Suprapubic skin (tissue), 4 donors: ENCODE measurements around the gene YPEL4. TPM values are rescaled to one million over a fixed set of nuclear protein-coding genes. Genes with fewer than 3 reads are reported as not detected.

ENCODE experiments used
- DNase-seq, 2 donors: peaks; one replicate each; pipeline ENCODE4 v3.0.0-alpha.2; 2019; ENCODE audit warnings: low spot score in 2 of 2
- H3K27ac ChIP-seq: fragments of 200-600 bp; sonication (generic); one replicate; pipeline ENCODE4 v1.5.1; 2019
- H3K27me3 ChIP-seq: fragments of 200-600 bp; sonication (generic); one replicate; pipeline ENCODE4 v1.5.1; 2019
- H3K36me3 ChIP-seq: fragments of 200-600 bp; sonication (generic); one replicate; pipeline ENCODE4 v1.5.1; 2019
- H3K4me1 ChIP-seq: fragments of 200-600 bp; sonication (generic); one replicate; pipeline ENCODE4 v1.5.1; 2019
- H3K4me3 ChIP-seq: fragments of 200-600 bp; sonication (generic); one replicate; pipeline ENCODE4 v1.5.1; 2019; ENCODE audit warnings: mild to moderate bottlenecking
- H3K9me3 ChIP-seq: fragments of 200-600 bp; sonication (generic); one replicate; pipeline ENCODE4 v1.5.1; 2019
- CTCF ChIP-seq, 2 donors: fragments of 200-600 bp in 1 of 2; fragments of 450-650 bp in 1 of 2; sonication (generic) in 1 of 2; IDR thresholded peaks; one replicate each; pipeline ENCODE4 v1.5.1; 2016 to 2019; ENCODE audit warnings: antibody characterized with exemption in 2 of 2, mild to moderate bottlenecking in 1 of 2, moderate library complexity in 1 of 2
- EP300 ChIP-seq: sonication (generic); formaldehyde crosslinking; IDR thresholded peaks from one replicate; pipeline ENCODE4 v1.6.1; 2017; ENCODE audit warnings: antibody characterized with exemption
- POLR2A ChIP-seq, 2 donors: fragments of 450-650 bp; IDR thresholded peaks; one replicate each; pipeline ENCODE4 v1.6.1; 2017; ENCODE audit warnings: antibody characterized with exemption in 2 of 2, mild to moderate bottlenecking in 2 of 2, moderate library complexity in 2 of 2
- POLR2AphosphoS5 ChIP-seq, 3 donors: sonication (generic); formaldehyde crosslinking; IDR thresholded peaks; one replicate each; pipeline ENCODE4 v1.6.1; 2017; ENCODE audit warnings: antibody characterized with exemption in 3 of 3
- WGBS: methylation state at CpG from one replicate; pipeline ENCODE4 v1.1.5; 2018; 5-methylcytosine and 5-hydroxymethylcytosine counted together
- total RNA-seq, 4 donors: library from RNA; depleted of rRNA; stranded (reverse); fragments of >200 nt; gene quantifications; one replicate each; pipeline ENCODE4 v1.1.0, GENCODE V29; 2016

Gene YPEL4
- total RNA-seq, 4 donors from 2014 or later: 1.2 to 3.6 (median 1.5) TPM

- Histone ChIP-seq H3K27ac (no peak overlapping the region), H3K4me1 (no peaks in the 10 kb centered on the region), H3K36me3 (peaks cover 16% of the 10 kb centered on the region), H3K4me3 (no peak overlapping the region), H3K27me3 (no peaks in the 10 kb centered on the region), H3K9me3 (no peaks in the 10 kb centered on the region)
- 45% methylated on average over 2 of the region's 2 CpGs for WGBS
- no peak for TF ChIP-seq POLR2AphosphoS5 (IDR thresholded peaks at IDR 0.05)
- DNase-seq: no peak
These were observed 31.3 kb downstream of the YPEL4 start for GRCh38 chr11:57618438-57618837.

DNA sequence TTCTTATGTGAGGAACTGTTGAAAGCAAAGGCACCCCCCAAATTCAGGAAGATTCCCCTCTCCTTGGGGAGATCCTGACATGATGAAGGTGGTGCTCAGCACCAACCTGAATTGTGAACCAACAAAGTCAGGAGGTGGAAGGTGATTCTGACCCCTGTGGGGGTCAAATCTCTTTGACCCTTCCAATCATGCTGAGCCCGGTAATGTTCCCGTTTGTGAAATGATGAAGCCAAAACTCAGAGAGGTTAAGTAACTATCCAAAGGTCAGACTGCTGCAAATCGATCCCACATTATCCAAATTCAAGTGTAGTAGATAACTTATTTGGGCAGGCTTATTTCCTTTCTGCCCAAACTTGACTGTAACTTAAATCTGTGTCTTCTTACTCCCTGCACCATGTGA lies 33.1 kb downstream of the YPEL4 start:
- Histone ChIP-seq H3K36me3 (peaks cover 32% of the 10 kb centered on the region), H3K27me3 (no peaks in the 10 kb centered on the region), H3K9me3 (no peaks in the 10 kb centered on the region), H3K4me1 (no peaks in the 10 kb centered on the region), H3K4me3 (no peak overlapping the region), H3K27ac (no peak overlapping the region)
- TF ChIP-seq POLR2AphosphoS5 (IDR thresholded peaks at IDR 0.05): no peak
- TF ChIP-seq EP300: no peak
- TF ChIP-seq CTCF (IDR thresholded peaks at IDR 0.05): no peak
- no peak for TF ChIP-seq POLR2A (IDR thresholded peaks at IDR 0.05)
- 73% methylated on average over 3 of the region's 3 CpGs for WGBS
- DNase-seq: no peak

DNA sequence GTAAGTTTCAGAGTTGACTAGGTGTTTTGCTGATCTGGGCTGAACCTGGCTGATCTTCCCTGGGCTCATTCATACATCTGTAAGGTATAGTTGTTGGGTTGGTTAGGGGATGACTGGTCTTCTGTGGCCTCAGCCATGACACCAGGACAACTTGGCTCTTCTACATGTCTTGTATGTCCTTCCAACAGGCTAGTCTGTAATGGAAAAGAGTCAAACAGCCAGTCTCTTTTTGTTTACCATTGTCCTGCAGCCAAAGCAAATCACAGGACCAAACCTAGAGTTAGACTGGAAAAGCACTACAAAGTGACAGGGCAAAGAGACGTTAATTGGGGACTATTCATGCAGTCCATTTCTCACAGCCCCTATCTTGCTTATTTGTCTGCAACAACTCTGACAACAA lies 34.4 kb downstream of the YPEL4 start:
- 91% methylated on average over 1 of the region's 1 CpG for WGBS
- no peaks in the 10 kb centered on the region for H3K27me3 ChIP-seq
- peaks cover 43% of the 10 kb centered on the region for H3K36me3 ChIP-seq
- no peaks in the 10 kb centered on the region for H3K4me1 ChIP-seq
- no peak for DNase-seq
- TF ChIP-seq EP300 (no peak), POLR2A (IDR thresholded peaks at IDR 0.05) (no peak), POLR2AphosphoS5 (IDR thresholded peaks at IDR 0.05) (no peak), CTCF (IDR thresholded peaks at IDR 0.05) (no peak)
- H3K9me3 ChIP-seq: no peaks in the 10 kb centered on the region
- no peak overlapping the region for H3K27ac ChIP-seq
- H3K4me3 ChIP-seq: no peak overlapping the region

DNA sequence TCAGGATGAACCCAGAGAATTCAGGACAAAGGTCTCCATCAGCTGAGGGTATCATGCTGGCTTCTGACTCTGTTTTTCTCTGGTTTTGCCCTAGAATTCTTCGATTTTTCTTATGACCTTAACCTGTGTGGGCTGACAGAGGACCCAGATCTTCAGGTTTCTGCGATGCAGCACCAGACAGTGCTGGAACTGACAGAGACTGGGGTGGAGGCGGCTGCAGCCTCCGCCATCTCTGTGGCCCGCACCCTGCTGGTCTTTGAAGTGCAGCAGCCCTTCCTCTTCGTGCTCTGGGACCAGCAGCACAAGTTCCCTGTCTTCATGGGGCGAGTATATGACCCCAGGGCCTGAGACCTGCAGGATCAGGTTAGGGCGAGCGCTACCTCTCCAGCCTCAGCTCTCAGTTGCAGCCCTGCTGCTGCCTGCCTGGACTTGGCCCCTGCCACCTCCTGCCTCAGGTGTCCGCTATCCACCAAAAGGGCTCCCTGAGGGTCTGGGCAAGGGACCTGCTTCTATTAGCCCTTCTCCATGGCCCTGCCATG lies 35.4 kb downstream of the YPEL4 start:
- DNase-seq: no peak
- WGBS: 71% methylated on average over 10 of the region's 10 CpGs
- peaks cover 51% of the 10 kb centered on the region for H3K36me3 ChIP-seq

DNA sequence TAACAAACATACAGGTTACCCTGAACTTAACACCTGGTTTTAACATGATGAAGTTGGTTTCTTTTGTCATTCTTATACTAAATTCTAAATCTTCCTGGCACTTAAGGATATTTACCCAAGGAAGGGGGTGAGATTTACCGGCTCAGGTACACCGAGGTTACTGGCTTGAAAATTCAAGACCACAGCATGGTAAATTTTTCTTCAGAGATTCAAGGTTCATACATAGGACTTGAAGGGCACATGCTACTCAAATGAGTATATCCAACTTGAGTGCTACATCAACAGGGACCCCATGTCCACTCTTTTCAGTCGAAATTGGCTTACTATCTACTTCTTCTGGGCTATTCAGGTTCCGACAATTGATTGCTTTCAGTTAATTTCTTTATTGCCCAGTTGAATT lies 39.5 kb downstream of the YPEL4 start:
- Histone ChIP-seq H3K4me1 (no peaks in the 10 kb centered on the region), H3K36me3 (peaks cover 75% of the 10 kb centered on the region), H3K27ac (no peak overlapping the region), H3K4me3 (no peak overlapping the region), H3K9me3 (no peaks in the 10 kb centered on the region), H3K27me3 (no peaks in the 10 kb centered on the region)
- 88% methylated on average over 4 of the region's 4 CpGs for WGBS
- DNase-seq: no peak
- no peak for TF ChIP-seq EP300
- no peak for TF ChIP-seq POLR2A (IDR thresholded peaks at IDR 0.05)
- no peak for TF ChIP-seq POLR2AphosphoS5 (IDR thresholded peaks at IDR 0.05)
- TF ChIP-seq CTCF (IDR thresholded peaks at IDR 0.05): no peak

More for the DNA sequence above, 35.4 kb downstream of the YPEL4 start:
- TF ChIP-seq POLR2AphosphoS5 (IDR thresholded peaks at IDR 0.05) (no peak), CTCF (IDR thresholded peaks at IDR 0.05) (no peak), EP300 (no peak), POLR2A (IDR thresholded peaks at IDR 0.05) (no peak)
- Histone ChIP-seq H3K4me3 (no peak overlapping the region), H3K4me1 (no peaks in the 10 kb centered on the region), H3K27ac (no peak overlapping the region), H3K27me3 (no peaks in the 10 kb centered on the region), H3K9me3 (no peaks in the 10 kb centered on the region)

DNA sequence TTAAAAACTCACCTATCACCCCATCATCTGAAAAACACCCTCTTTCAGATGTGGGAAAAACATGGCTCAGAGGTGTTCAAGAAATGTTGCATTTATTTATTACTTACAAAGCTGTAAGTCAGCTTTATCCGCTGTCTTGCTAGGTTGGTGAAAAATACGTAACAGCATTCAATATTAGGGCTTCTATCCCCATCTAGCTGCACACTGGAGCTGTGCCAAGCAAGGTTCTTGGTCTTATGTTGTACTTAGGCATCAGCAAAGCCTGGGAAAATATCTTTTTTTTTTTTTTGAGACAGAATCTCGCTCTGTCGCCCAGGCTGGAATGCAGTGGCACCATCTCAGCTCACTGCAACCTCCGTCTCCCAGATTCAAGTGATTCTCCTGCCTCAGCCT lies 44.7 kb downstream of the YPEL4 start:
- TF ChIP-seq POLR2A (IDR thresholded peaks at IDR 0.05): no peak
- no peak for TF ChIP-seq CTCF (IDR thresholded peaks at IDR 0.05)
- no peak for TF ChIP-seq EP300
- no peak for TF ChIP-seq POLR2AphosphoS5 (IDR thresholded peaks at IDR 0.05)
- WGBS: 87% methylated on average over 5 of the region's 5 CpGs
- no peak for DNase-seq
- Histone ChIP-seq H3K27ac (no peak overlapping the region), H3K4me3 (no peak overlapping the region), H3K4me1 (no peaks in the 10 kb centered on the region), H3K9me3 (no peaks in the 10 kb centered on the region), H3K36me3 (peaks cover 32% of the 10 kb centered on the region), H3K27me3 (no peaks in the 10 kb centered on the region)
